ENCODE results near the gene TRAPPC10.

DNA sequence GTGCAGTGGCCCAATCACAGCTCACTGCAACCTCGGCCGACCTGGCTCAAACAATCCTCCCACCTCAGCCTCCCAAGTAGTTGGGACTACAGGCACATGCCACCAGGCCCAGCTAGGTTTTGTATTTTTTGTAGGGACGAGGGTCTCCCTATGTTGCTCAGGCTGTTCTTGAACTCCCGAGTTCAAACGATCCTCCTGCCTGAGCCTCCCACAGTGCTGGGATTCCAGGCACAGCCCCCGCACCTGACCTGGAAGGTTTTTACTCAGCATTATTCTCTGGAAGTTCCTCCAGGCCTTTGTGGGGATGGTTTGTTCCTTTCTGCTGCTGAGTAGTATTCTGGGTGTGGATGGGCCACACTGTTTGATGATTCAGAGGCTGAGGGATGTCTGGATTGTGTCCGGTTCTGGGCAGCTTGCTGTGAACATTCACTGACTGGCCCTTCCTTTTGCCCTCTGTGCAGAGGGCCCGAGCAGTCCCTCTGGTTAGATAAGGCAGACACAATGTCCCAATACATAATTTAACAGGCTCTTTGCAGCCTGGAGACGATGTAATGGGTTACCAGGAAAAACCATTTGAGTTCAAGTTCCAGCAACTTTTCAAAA, 6.0 kb upstream of the TRAPPC10 start:
- TF ChIP-seq POLR2A (IDR thresholded peaks at IDR 0.05): no peak
- TF ChIP-seq, protein P1, sequence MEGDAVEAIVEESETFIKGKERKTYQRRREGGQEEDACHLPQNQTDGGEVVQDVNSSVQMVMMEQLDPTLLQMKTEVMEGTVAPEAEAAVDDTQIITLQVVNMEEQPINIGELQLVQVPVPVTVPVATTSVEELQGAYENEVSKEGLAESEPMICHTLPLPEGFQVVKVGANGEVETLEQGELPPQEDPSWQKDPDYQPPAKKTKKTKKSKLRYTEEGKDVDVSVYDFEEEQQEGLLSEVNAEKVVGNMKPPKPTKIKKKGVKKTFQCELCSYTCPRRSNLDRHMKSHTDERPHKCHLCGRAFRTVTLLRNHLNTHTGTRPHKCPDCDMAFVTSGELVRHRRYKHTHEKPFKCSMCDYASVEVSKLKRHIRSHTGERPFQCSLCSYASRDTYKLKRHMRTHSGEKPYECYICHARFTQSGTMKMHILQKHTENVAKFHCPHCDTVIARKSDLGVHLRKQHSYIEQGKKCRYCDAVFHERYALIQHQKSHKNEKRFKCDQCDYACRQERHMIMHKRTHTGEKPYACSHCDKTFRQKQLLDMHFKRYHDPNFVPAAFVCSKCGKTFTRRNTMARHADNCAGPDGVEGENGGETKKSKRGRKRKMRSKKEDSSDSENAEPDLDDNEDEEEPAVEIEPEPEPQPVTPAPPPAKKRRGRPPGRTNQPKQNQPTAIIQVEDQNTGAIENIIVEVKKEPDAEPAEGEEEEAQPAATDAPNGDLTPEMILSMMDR (IDR thresholded peaks at IDR 0.05): no peak

Data from uterus (tissue), 2 donors.